HL-60 (cell line): ENCODE results near the gene FANCE.

Source experiments
- DNase-seq, 2 experiments: peaks; one replicate each; pipeline ENCODE4 v3.0.0-alpha.2; 2010 to 2020; ENCODE audit warnings: low read depth in 1 of 2, low spot score in 1 of 2
- H3K27ac ChIP-seq: fragments of 250-450 bp; sonication (Bioruptor Pico); replicated peaks from 2 replicates; pipeline ENCODE4 v1.5.1; 2020; ENCODE audit warnings: mild to moderate bottlenecking, moderate library complexity
- H3K27me3 ChIP-seq: fragments of 250-450 bp; sonication (Bioruptor Pico); 2 replicates; pipeline ENCODE4 v1.5.1; 2021; ENCODE audit warnings: mild to moderate bottlenecking, moderate library complexity; ENCODE audit not compliant: insufficient read depth, poor library complexity, severe bottlenecking
- H3K4me3 ChIP-seq: replicated peaks from 2 replicates; pipeline ENCODE4 v1.5.1; 2011; ENCODE audit warnings: mild to moderate bottlenecking, control low read depth, low read length; ENCODE audit not compliant: insufficient read depth
- CTCF ChIP-seq: IDR thresholded peaks from one replicate; pipeline ENCODE4 v1.5.1; 2011; ENCODE audit warnings: low read length, control low read depth, inconsistent platforms; ENCODE audit not compliant: insufficient read depth
- GABPA ChIP-seq: IDR thresholded peaks from 2 replicates; pipeline ENCODE4 v1.6.1; 2012; ENCODE audit warnings: low read depth
- POLR2AphosphoS5 ChIP-seq: IDR thresholded peaks from 2 replicates; pipeline ENCODE4 v1.6.1; 2012; ENCODE audit warnings: low read depth
- REST ChIP-seq: IDR thresholded peaks from 2 replicates; pipeline ENCODE4 v1.6.1; 2012; ENCODE audit warnings: low read depth; ENCODE audit not compliant: insufficient replicate concordance
- SPI1 ChIP-seq: IDR thresholded peaks from 2 replicates; pipeline ENCODE4 v1.6.1; 2012; ENCODE audit warnings: low read depth, mild to moderate bottlenecking, borderline replicate concordance

FANCE gene

GRCh38 chr6:35489066-35489465 is 36.9 kb downstream of the FANCE start:
- Histone ChIP-seq H3K27me3 (no peaks in the 10 kb centered on the region), H3K4me3 (no peak overlapping the region), H3K27ac (peak overlapping the region; percentile 86)
- TF ChIP-seq POLR2AphosphoS5 (no peak), GABPA (no peak), CTCF (no peak), REST (no peak), SPI1 (no peak)
- DNase-seq: no peak

GRCh38 chr6:35489995-35490791 is 38.1 kb downstream of the FANCE start:
- TF ChIP-seq REST (no peak), SPI1 (no peak), GABPA (no peak), POLR2AphosphoS5 (no peak), CTCF (no peak)
- H3K27me3 ChIP-seq: no peaks in the 10 kb centered on the region
- H3K27ac ChIP-seq: no peak overlapping the region
- no peak overlapping the region for H3K4me3 ChIP-seq
- no peak for DNase-seq

GRCh38 chr6:35490821-35491557 is 38.9 kb downstream of the FANCE start:
- no peak for DNase-seq
- no peak overlapping the region for H3K4me3 ChIP-seq
- TF ChIP-seq POLR2AphosphoS5 (no peak), GABPA (no peak), CTCF (no peak), REST (no peak), SPI1 (no peak)
- H3K27me3 ChIP-seq: no peaks in the 10 kb centered on the region
- H3K27ac ChIP-seq: no peak overlapping the region
